GM21390 (cell line): ENCODE data around the gene FOXL1.

Experiments
- ATAC-seq: cut with Tn5 transposase; IDR thresholded peaks from one replicate; pipeline ENCODE4 v1.9.1; 2021; ENCODE audit not compliant: unreplicated experiment

The FOXL1 gene

DNA sequence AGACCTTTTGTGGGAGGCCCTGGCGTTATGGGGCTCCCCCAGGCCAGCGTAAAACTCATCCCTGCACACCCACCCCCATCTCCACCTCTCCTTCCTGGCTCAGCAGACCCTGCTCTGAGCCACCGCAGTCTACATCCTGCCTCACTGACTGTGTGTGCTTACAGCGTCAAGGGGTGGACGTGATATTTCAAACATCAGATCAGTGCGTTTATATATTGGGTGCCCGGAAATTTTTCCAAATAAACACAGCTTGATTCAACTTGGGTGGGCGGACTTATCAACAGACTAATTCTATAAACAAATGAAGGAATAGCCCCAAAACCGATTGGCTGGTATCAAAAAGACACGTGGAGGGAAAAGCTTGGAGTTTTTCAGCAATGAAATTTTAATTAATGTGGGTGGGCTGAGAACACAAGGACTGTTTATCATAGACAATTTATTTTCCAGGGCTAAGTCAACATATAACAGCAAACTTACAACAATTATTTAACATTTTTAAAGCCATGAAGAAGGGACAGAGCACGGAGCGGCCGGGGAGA lies at the start of gene FOXL1:
TSS of gene FOXL1 (plus strand) at position 489 of the 539 bp plus-strand sequence. CDS start 175 bp downstream, outside the sequence.
- ATAC-seq: no peak

DNA sequence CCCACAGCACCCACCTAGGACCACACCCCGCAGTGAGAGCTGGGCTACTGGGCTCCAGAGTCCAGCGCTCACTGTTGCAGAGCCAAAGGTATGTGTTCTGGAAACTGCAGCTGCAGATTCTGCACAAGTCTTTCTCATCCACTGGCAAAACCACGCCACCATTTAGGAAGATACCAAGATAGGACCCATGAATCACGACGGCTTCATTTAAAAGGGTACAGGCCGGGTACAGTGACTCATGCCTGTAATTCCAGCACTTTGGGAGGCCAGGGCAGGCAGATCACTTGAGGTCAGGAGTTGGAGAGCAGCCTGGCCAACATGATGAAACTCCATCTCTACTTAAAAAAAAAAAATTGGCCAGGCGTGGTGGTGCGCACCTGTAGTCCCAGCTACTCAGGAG lies 49.2 kb upstream of the FOXL1 start:
- ATAC-seq: no peak

DNA sequence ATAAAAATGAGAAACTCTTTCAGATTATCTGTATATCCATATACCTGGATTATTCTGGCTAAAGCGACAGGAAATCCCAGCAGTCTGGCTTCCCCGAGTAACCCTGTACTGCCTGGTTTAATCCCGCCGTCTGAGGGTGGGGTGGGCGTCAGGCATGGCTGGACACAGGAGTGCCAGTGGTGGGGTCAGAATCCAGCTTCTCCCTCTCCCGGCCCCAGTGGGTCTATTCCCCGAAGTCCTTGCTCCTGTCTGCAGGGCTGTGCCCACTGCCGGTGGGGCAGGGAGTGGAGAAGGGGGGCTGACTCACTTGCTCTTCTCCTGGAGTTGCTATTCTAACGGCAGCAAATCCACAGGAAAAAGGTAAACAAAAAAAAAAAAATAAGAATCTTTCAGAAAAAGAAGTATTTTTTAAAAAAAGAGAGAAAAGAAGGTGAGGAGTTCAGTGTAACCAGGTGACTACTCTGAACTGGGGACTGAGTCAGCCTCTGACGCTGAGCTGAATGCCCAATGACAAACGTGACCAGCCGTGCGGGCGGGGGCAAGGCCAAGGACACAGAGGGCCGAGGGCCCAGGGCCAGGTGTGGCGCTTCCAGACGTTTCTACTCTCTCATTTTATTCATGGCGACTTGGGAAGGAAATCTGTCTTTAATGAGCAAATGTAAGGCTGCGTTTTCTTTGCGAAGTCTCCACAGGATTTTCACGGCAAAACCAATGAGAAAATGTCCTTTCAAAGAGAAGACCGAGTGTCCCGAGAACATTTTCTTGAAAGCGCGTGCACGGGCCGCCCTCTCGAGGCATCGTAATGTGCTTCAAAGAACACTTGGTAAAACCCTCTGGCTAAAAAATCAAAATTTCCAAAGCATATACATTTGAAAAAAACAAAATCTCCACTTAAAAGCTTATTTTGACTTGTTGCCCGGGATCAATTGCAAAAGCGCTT lies 47.8 kb upstream of the FOXL1 start:
- ATAC-seq: no peak

DNA sequence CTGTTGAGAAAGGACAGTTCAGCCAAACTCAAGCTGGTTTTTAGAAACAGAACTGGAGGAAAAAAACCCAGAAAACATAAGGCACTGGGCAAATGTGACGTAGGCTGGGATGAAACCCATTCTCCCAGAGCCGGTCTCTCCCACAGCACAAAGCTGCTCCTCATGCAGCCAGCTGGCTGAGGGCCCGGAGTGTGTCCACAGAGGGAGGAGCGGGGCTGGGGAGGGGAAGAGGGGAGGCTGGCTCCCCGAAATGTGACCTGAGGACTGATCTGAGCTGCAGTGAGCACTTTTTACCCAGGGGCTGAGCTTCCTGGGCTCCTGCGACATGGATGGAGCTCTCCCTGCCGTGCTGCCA lies 47.2 kb upstream of the FOXL1 start:
- ATAC-seq: no peak

GRCh38 chr16:86531641-86532525 lies 46.5 kb upstream of the FOXL1 start:
- ATAC-seq: no peak

GRCh38 chr16:86532526-86532815 lies 45.9 kb upstream of the FOXL1 start:
- ATAC-seq: no peak

GRCh38 chr16:86533076-86533475 lies 45.3 kb upstream of the FOXL1 start:
- ATAC-seq: no peak

DNA sequence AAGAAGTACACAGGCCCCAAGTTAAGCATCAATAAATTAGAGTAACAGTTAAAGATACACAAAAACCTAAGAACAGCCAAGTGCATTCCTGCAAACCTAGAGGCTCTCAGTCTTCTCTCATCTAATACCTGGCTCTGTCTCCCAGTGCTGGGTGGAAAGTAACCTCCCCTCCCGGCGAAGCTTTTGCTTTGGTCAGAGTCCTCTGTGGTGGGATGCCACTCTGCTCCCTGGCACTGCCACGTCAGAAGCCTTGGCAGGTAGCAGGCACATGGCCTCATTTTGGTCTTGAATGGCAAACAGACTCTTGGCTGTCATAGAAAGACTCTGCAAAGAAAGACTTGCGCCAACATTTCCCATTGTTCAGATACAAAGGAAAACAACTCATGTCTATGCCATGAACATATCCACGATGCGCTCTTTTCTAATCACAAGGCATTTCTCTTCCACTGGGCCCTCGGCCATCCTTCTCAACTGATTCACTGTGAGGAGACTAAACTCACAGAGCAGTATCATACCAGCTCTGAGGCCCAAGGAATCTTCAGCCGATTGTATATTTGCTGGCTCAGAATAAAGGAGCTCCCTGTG lies 44.5 kb upstream of the FOXL1 start:
- ATAC-seq: no peak

DNA sequence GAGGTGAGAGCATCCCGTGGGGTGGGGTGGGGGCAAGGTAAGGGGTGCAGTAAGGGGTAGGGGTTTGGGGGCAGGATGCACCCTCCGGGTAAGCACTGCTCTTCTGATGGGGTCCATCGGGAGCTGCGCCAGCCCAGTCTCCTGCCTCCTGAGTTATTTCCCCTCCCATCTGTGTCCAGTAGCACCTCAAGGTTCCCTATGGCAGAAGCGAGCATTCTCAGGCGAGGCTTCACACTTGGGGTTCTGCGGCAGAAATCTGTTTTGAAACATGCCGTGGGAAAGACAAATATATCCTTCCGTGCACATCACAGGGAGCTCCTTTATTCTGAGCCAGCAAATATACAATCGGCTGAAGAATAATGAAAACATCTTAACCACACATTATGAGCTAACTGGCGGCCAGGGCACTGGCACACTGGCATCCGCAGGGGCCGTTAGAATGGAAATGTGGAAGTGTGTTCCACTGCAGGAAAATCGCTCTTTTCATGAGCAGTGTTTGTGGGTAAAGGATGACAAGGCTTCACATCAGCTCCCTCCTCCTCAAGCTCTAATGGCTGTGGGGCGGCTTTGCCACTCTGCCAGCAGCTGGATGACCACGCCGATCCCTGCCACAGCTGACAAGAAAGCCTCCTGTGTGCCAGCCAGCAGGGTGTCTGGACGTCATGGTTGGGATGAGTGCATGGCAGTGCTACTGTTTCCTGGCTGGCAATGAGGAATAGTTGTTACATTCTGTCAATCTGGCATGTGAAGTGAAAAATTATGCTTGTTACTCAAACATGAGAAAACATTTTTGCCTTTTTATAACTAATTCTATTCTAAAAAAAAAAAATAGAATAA lies 43.4 kb upstream of the FOXL1 start:
- ATAC-seq: no peak

- ATAC-seq: no peak
Measured at GRCh38 chr16:86536621-86537020, 41.7 kb upstream of the FOXL1 start.

DNA sequence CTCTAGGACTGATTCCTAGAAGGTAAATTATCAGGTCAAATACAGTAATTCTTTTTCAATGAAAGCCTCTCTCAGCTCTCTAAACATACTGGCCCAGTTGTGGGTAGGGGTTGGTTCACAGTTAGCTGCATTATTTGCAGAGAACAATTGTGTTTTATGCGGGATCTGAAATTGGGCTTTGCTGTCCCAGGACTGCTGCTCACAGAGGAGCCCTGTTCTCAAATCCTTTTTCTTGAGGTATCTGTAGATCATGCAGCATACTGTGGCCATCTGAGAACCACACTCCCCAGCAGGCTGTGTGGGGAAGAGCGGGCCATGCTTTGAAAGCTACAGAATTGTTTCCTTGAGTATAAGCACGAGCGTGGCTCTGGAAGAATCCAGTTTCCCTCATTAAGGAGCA lies 40.9 kb upstream of the FOXL1 start:
- ATAC-seq: no peak

- ATAC-seq: no peak
Measured at GRCh38 chr16:86538196-86538780, 40.1 kb upstream of the FOXL1 start.

GRCh38 chr16:86540894-86541293 lies 37.5 kb upstream of the FOXL1 start:
- no peak for ATAC-seq

- ATAC-seq: no peak
Measured at GRCh38 chr16:86541560-86541959, 36.8 kb upstream of the FOXL1 start.

- no peak for ATAC-seq
Measured at GRCh38 chr16:86542756-86543750, 35.3 kb upstream of the FOXL1 start.

DNA sequence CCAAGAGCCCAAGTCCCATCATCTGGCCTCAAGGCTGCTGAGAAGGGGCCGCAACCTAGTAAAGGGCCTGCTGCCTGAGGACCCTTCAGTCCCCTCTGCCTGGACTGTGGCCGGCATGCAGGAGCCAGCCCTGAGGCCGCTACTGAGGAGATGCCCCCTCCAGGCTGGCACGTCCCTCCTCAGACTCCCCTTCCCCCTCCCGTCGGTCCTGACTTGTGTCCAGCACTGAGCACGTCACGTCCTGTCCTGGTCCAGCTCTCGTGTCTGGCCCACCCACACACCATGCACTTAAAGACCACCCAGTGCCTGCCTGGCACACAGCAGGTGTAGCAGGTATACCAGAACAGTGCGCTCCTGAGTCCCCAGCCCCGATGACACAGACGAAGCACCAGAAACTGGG lies 32.9 kb upstream of the FOXL1 start:
- no peak for ATAC-seq

- no peak for ATAC-seq
Measured at GRCh38 chr16:86545954-86546637, 32.3 kb upstream of the FOXL1 start.

GRCh38 chr16:86546638-86547013 lies 31.7 kb upstream of the FOXL1 start:
- no peak for ATAC-seq
